GM21576 (cell line): ENCODE results near the gene MTR.

ENCODE experiments used
- ATAC-seq: cut with Tn5 transposase; IDR thresholded peaks from one replicate; pipeline ENCODE4 v1.9.1; 2021; ENCODE audit warnings: mild to moderate bottlenecking, moderate library complexity; ENCODE audit not compliant: unreplicated experiment

Gene MTR

DNA sequence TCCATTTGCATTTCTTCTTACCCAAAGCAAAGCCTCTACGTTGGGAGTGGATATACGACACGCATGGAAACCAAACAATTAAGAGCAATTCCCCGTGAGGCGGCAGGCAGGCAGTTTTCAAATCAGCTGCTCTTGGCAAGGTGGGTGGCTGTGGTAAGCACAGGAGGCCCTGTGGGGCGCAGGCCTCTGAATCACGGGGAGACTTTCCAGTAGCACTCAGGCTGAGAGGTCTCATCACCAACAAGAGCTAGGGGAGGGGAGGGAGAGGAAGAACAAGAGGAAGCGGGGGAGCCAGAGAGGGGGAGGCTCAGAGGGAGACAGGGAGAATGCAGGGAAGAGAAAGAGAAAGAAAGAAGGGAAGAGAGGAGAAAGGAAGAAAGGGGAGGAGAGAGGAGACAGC lies 152.7 kb downstream of the MTR start:
- ATAC-seq, result no peak

DNA sequence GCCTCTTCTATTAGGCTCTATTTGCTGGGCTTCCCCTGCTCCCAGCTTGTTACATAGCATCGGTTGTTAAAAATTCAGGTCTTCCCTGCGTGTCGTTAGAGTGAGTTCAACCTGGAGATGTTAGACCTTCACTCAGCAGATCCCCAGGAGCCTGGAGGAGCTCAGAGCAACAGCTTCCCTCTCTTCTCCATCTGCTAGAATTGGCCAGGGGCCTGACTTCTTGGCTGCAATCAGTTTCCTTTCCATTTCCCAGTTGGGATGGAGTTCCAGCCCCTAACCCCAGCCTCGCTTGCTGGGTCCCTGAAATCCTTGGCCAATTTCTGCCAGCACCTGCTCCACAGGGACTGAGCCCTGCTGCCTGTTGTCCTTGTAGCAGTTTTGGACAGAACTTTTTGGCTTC lies 153.3 kb downstream of the MTR start:
- ATAC-seq, result no peak

DNA sequence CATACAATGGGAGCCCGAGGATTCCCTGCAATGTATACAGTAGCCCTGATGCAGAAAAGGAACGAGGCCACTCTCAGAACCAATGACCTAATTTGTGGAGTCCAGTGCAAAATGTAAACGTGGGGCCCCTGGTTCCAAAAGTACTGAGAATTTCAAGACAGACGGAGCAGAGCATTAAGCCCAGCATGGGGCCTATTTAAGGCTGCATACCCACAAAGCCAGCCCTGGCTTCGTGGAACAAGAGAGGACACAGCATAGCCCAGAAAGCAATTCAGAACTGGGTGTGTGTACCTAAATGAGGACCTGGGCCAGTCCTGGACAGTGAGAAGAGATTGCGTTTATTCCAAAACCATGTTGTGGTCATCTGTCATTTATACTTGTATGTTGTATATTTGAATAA lies 153.9 kb downstream of the MTR start:
- no peak for ATAC-seq

DNA sequence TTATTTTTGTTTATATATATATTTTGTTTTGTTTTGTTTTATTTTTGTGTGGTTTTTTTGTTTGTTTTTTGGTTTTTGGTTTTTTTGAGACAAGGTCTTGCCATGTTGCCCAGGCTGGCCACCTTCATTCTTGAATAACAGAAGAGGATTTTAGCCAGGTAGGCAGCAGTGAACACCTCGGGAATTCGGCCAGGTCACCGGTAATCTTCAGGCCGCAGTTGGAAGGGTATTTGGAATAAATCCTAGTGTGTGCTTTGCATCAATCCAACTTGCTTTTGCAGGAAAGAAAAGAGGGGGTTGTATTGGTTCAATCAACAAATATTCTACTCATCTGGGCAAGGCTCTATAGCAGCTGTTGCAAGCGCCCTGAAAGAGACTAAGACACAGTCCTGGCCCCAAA lies 155.3 kb downstream of the MTR start:
- no peak for ATAC-seq

DNA sequence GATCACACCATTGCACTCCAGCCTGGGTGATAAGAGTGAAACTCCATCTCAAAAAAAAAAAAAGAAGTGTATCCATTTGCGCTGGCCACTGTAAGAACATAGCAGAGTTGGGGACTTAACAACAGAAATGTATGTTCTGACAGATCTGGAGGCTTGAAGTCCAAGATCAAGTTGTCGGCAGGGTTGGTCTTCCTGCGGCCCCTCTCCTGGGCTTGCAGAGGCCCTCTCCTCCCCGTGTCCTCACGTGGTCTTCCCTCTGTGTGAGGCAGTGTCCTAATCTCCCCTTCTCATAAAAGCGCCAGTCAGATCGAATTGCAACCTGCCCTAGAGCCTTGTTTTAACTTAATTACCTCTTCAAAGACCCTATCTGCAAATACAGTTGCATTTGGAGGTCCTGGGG lies 156.6 kb downstream of the MTR start:
- no peak for ATAC-seq

DNA sequence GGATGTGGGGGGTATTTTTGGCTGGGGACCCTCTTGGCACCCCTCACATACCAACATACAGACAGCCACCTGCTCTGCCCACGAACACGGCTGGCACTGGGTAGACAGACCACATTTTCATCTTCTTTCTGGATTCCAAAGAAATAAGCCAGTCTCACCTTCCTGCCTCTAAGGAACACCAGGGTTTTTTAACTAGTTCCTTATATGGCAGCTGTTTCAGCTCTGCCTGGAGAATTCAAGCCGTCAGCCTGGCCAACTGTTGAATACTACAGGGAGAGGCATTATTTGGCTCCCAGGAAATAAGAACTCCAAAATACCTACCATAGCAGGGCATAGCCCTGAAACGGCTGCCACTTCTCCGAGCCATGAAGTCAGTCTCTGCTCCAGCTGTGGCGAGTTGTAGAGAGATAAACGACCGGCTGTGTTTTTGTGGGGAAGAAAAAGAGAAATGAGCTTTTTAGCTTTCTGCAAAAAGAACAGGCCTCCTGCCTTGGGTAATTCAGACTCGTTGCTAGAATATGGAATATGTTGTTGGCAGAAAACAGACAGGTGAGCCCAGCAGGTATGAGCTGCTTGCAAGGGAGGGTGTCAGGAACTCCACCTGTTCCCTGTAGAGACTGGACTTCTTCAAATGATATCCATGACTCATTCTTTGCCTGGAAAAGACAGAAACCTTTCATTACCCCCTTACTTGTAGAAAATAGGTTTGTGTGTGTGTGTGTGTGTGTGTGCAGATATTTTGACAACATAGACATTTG lies 157.3 kb downstream of the MTR start:
- no peak for ATAC-seq

DNA sequence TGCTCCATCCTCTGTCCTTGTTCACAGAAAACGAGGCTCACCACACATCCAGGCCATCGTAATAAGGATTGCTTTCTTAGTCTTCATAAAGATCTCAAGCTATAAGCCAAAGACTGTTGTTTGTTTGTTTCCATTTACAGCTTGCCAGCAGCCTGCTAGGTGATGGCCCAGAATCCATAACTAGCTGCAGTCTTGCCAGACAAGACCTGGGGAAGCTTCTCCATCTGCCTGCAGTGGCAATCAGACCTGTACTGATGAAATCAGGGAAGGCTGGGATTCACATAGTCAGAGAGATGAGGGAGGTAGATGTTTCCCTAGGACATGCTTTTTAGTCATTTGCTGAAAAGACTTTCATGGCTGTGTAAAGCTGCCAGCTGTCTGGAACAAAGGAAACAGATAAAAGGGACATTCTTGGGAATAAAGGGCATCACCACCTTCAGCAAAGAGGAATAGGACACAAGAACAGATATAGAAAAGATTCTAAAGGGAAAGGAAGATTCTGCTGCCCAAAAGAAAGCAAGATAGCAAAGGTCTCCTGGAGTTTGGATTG lies 158.1 kb downstream of the MTR start:
- ATAC-seq, result no peak
